NCI-H748 (cell line): ENCODE results near the gene CARHSP1.
"Not testable (repeated sequence)": the region's sequence is repeated elsewhere in the genome, so short reads cannot be mapped to it uniquely, and the experiment has no call there.

Experiments used
- DNase-seq: peaks from one replicate; lab custom pipeline; 2025; ENCODE audit not compliant: unreplicated experiment; lab: John Stamatoyannopoulos, UW

CARHSP1 gene

GRCh38 chr16:8893976-8894690 is 25.3 kb upstream of the CARHSP1 start:
- no peak for DNase-seq

- no peak for DNase-seq
These were observed 24.6 kb upstream of the CARHSP1 start for GRCh38 chr16:8893426-8893825.

- DNase-seq: no peak
These were observed 23.3 kb upstream of the CARHSP1 start for GRCh38 chr16:8892101-8892575.

- no peak for DNase-seq
These were observed 21.7 kb upstream of the CARHSP1 start for GRCh38 chr16:8890549-8890921.

GRCh38 chr16:8889893-8890548 is 21.2 kb upstream of the CARHSP1 start:
- DNase-seq: no peak

- no peak for DNase-seq
These were observed 20.4 kb upstream of the CARHSP1 start for GRCh38 chr16:8888951-8889892.

- no peak for DNase-seq
These were observed 19.2 kb upstream of the CARHSP1 start for GRCh38 chr16:8887952-8888560.

GRCh38 chr16:8887431-8887765 is 18.6 kb upstream of the CARHSP1 start:
- DNase-seq: no peak

- DNase-seq: no peak
These were observed 18.0 kb upstream of the CARHSP1 start for GRCh38 chr16:8886593-8887430.

GRCh38 chr16:8885674-8886592 is 17.1 kb upstream of the CARHSP1 start:
- no peak for DNase-seq

- no peak for DNase-seq
These were observed 14.0 kb upstream of the CARHSP1 start for GRCh38 chr16:8882725-8883377.

GRCh38 chr16:8882041-8882617 is 13.3 kb upstream of the CARHSP1 start, which contains the start of gene LITAFD:
TSS of gene LITAFD (plus strand) at chr16:8882351. CDS start at chr16:8884356, 2,005 bp downstream.
- no peak for DNase-seq

GRCh38 chr16:8880839-8881510 is 12.2 kb upstream of the CARHSP1 start:
- DNase-seq: no peak

GRCh38 chr16:8878523-8878911 is 9.7 kb upstream of the CARHSP1 start:
- no peak for DNase-seq

GRCh38 chr16:8877894-8878522 is 9.2 kb upstream of the CARHSP1 start:
- DNase-seq: no peak

- not testable (repeated sequence) for DNase-seq
These were observed 6.5 kb upstream of the CARHSP1 start for GRCh38 chr16:8875317-8875716.

- no peak for DNase-seq
These were observed 5.6 kb upstream of the CARHSP1 start for GRCh38 chr16:8874388-8874787.
